Activated CD4-positive, alpha-beta T cell treated with anti-CD3 and anti-CD28 coated beads, Interleukin-2, amount 50 U/mL, for 24 hours (primary cell): Measurements from ENCODE around the gene SLIT3.

Source experiments
- DNase-seq, 2 donors: peaks; one replicate each; pipeline ENCODE4 v3.0.0-alpha.2; 2020; ENCODE audit warnings: low read depth in 1 of 2, low spot score in 1 of 2

The SLIT3 gene

GRCh38 chr5:168816661-168817060, 484.3 kb downstream of the SLIT3 start:
- DNase-seq: no peak

- DNase-seq: no peak
Observed at GRCh38 chr5:168813184-168813968, 487.6 kb downstream of the SLIT3 start.

DNA sequence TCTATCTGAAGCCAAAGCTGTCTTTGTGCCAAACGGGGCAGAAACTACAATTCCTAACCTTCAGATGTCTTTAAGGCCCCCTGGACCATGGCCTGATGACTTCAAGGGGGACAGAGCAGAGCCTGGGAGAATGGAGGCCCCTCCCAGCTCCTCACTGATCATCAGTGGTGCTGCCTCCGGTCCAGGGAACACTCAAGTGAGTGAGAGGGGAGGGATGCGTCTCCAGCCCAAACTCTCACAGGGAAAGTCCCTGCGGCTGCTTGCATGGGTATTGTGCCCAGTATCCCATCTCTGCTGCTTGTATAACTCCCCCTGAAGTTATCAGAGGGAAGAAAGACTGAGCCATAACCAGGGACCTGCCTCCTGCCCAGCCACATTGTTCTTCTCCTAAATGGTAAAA, 490.3 kb downstream of the SLIT3 start:
- no peak for DNase-seq

- no peak for DNase-seq
Observed at GRCh38 chr5:168809218-168809617, 491.7 kb downstream of the SLIT3 start.

DNA sequence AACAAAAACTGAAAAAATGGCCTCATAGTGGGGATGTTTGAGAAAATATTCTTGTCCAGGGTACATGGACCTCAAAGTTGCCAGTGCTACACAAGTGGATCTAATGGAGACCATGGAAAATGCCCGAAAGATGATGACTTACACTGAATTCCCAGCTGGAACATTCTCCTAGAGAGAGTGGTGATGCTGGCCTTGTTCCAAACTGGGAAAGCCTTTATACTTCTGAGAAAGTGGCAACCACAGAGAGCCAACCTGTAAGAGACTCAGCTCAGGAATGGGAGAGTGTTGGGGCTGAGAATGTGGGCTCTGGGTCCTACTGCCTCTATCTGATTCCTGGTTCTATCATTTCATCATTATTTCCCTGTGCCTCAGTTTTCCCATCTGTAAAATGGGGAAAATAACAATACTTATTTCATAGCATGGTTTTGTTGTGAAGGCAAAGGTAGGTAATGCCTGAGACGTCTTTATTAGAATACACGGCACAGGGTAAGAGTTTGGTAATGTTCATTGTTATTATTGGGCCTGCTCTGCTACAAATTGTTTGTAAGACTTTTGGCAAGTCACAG, 492.8 kb downstream of the SLIT3 start:
- DNase-seq: no peak

- DNase-seq: no peak
Observed at GRCh38 chr5:168807287-168807686, 493.7 kb downstream of the SLIT3 start.

DNA sequence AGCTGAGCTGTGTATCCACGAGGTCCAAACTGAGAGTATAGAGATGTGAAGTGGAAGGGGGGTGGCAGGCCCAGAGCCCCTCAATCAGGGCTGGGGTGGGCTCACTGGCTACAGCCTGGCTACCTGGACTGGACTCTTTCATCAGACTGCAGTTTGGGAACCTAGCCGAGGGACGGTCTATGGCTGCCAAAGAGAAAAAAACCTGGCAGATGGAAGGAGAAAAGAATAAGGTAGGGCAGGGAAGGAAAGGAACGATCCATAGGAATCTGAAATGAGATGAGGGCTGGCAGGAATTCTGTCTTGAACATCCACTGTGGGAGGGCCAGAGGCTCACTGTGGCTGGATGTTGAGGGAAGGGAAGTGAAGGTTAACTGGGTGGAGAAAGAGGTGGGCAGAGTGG, 497.4 kb downstream of the SLIT3 start:
- DNase-seq: no peak

DNA sequence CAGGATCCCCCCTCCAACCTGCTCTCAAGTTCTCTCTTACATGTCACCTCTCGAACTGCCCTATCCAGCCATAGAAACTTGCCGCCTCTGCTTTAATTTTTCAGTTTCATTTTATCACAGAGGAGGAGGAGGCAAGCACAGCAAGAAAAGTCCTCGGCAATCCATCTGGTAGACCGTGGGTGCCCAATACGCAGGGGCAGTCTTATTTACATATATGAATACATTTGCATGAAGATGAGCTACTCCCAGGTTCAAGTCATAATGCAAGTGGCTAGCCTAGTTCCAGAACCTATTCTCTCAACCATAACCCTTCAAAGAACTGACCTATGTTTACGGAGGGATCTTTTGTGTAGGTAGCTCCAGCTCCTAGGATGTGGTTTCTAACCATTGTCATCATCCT, 498.6 kb downstream of the SLIT3 start:
- DNase-seq: no peak

- DNase-seq: no peak
Observed at GRCh38 chr5:168801567-168801966, 499.4 kb downstream of the SLIT3 start.

- DNase-seq: no peak
Observed at GRCh38 chr5:168800701-168801100, 500.2 kb downstream of the SLIT3 start.

DNA sequence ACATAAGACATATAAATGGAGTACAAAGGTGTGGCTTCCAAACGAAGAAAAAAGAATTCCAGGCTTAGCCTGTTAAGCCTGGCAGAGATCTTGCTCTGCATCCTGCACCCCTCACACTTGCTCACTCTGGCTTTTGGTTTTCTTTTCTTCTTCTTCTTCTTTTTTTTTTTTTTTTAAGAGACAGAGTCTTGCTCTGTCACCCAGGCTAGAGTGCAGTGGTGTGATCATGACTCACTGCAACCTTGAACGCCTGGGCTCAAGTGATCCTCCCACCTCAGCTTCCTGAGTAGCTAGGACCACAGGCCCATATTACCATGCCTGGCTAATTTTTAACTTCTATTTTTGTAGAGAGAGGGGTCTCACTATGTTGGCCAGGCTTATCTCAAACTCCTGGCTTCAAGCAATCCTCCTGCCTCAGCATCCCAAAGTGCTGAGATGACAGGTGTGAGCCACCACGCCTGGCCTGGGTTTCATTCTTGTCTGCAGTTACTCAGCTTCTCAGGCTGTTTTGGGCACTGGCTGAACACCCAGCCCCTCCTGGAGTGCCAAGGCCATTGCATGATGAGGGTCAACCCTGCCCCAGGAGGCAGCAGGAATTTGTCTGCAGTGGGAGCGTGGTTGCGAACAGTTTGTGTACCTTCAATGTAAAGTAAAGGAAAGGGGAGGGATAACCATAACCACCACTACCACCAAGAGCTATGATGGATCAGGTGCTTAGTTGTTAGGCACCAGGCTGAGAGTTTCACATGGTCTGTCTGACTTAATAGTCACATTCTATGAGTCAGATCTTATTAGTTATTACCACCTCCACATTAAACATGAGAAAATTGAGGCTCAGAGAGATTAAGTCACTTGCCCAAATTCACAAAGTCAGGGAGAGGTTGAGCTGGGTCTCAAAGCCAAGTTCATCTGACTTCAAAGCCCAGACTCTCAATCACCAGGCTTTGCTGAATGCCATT, 502.6 kb downstream of the SLIT3 start:
- no peak for DNase-seq

DNA sequence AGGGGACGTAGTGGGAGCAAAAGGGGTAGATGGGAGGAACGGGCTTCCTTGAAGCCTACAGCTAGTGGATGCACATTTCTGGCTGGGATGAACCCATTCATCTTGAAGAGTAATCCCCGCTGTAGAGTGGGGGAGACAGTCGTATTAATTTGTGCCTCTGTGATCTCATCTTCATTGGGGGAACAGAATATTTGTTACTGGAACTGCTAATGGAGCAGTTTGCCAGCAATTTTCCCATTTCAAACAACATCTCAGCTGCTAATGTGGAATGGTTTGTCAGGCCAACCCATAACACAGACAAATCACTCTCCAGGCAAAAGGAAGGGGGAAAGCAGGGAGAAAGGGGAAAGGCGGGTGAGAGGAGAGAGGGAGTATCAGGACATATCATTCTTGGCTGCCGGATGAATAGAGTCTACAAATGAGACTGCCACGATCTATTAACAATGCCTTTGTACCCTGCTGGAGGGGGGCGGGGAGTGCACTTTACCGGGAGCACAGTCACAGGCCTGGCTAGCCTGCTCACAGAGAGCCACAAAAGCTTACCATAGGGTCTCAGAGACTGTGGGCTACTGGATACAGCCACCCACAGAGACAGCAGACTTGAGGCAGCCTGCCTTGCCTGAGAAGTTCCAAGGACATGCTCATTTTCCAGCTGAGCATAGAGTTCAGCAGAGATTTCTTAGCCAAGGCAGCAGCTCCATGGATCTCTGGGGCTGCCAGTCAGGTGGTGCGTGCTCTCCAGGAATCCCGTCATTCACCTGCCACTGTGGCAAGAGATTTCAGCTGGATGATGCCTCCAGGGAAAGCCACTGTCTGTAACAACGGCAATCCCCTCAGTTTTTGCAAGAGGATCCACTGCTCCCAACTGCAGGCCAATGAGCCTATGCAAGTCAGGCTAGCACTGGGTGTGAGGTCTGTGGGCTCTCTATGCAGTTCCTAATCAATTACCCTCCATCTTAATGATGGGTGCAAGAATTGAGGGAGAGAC, 504.1 kb downstream of the SLIT3 start:
- no peak for DNase-seq

DNA sequence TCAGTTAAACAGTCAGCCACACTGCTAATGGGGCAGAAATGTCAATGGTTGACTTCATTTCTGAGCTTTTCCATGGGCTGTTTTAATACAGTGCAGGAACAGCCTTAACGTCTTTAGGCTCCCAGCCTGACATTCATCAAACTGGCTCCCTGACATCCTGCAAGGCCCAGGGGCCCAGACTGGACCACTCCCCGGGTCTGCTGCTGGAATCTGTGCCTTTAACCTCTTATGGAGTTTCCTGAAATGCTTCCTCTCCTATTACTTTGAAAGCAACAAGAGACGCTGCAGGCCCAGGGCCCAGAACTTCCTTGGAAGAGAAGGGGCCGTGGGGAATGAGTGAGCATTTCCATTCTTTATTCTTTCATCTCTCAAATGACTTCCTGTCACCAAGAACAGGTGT, 504.9 kb downstream of the SLIT3 start:
- no peak for DNase-seq

DNA sequence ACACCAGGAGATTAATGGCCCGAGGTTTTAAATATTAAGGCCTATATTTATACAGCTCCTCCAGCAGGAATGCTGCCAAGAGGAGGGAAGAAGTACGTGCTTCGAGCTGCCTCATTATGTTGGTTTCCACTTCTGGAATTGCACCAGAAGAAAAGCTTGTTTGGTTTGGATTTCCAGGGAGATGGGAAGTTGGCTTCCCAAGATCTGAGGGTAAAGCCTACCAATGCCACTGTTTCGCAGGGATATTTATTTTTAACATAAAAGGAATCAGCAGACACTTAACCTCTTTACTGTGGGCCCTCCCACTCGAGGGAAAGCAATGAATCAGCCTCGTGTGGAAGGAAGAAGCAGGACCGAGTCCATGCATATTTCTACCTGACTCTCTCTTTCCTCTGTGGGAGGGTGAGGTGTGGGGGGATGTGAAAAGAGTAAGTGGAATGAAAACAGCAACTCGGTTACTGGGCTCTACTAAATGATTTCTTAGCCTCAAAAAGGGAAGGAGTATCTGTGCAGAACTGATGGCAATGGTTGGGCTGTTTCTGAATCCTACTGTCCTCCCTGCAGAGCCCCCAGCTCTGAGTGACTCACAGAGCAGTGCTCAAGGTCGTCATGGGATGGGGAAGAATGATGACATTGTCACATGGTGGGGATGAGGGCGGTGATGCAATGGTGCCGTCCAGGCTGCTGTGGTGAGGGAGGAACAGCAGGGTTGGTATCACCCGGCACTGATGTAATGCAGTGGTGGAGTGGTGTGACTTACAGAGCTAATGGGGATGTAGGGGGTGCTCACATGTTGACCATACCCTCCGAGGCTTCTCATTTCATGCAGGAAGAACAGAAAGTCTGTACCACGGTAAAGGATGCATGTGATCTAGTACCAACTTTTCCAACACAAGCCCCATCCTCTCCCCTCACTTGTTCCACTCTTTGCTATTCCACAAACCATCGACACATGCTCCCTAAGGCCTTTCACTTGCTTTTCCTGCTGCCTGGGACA, 506.8 kb downstream of the SLIT3 start:
- peak in 1 of 2 donors; percentile 3 for DNase-seq

DNA sequence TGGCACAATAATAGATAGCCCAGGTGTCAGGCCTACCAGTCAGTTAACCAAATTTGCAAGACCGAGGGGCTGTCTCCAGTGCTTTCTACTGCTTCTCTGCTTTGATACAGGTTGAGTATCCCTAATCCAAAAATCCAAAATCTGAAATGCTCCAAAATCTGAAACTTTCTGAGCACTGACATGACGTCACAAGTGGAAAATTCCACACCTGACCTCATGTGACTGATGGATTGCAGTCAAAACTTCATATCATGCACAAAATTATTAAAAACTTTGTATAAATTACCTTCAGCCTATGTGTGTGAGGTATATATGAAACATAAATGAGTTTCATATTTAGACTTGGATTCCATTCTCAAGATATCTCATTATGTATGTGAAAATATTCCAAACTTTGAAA, 508.3 kb downstream of the SLIT3 start:
- no peak for DNase-seq

- DNase-seq: no peak
Observed at GRCh38 chr5:168790671-168791250, 510.2 kb downstream of the SLIT3 start.

DNA sequence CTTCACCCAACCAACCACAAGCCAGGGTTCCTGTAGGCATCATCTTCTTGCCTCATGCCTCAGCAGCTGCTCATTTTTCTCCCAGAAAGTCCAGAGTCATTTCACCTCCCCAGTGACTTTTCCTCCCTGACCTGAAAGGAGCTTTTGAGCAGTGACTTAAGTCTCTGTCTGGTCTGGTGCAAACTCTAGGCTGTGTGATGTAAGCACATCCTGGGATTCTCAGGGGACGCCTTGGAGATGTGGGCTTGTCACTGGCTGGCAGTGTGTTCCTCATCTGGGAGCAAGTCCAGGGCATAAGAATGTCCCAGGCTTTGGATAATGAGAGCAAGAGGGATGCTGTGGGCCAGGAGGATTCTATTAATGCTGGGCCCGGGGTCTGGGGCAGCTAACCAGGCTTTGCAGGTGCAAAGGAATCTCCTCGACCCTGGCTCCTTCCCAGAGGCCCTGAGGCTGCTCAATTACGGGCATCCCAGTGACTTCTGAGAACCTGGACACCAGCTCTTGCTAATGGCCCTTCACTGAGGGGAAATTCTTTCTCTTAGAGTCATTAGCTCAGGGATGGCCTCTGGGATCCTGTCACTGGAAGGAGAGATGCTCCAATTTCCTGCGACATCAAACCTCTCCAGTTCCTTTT, 510.8 kb downstream of the SLIT3 start:
- no peak for DNase-seq

GRCh38 chr5:168788786-168789185, 512.2 kb downstream of the SLIT3 start:
- DNase-seq: no peak

- DNase-seq: no peak
Observed at GRCh38 chr5:168788107-168788506, 512.8 kb downstream of the SLIT3 start.
